Upper lobe of left lung (tissue), 4 donors: Measurements from ENCODE around the gene MRPL33.

Experiments
- POLR2A ChIP-seq, 4 donors: fragments of 450-650 bp; IDR thresholded peaks; one replicate each; pipeline ENCODE4 v1.5.1; 2016 to 2017; ENCODE audit warnings: antibody characterized with exemption in 4 of 4, mild to moderate bottlenecking in 2 of 4
- TF ChIP-seq, protein P1 (sequence below), 6 experiments: fragments of 450-650 bp in 4 of 6; fragments of 200-600 bp in 2 of 6; sonication (generic) in 2 of 6; IDR thresholded peaks; one replicate each; pipeline ENCODE4 v1.5.1; 2016 to 2019; ENCODE audit warnings: antibody characterized with exemption in 6 of 6

DNA sequence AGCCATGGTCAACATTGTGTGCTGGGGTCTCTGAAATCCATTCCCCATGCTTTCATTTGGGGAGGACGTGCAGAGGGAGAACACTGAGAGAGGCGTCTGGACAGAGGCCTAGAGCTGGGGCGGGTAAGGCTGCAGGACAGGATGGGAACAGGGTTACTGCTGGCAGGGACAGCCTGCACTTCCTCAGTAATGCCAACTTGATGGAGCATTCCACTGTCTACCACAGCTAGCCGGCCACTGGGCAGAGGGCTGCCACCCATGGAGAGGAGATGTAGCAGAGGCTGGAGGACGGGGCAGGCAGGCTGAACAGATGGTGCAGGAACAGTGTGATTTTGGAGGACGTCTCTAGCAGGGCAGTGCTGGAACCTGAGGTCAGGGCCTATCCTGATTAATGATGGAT, 29.3 kb downstream of the MRPL33 start:
- TF ChIP-seq, protein P1, sequence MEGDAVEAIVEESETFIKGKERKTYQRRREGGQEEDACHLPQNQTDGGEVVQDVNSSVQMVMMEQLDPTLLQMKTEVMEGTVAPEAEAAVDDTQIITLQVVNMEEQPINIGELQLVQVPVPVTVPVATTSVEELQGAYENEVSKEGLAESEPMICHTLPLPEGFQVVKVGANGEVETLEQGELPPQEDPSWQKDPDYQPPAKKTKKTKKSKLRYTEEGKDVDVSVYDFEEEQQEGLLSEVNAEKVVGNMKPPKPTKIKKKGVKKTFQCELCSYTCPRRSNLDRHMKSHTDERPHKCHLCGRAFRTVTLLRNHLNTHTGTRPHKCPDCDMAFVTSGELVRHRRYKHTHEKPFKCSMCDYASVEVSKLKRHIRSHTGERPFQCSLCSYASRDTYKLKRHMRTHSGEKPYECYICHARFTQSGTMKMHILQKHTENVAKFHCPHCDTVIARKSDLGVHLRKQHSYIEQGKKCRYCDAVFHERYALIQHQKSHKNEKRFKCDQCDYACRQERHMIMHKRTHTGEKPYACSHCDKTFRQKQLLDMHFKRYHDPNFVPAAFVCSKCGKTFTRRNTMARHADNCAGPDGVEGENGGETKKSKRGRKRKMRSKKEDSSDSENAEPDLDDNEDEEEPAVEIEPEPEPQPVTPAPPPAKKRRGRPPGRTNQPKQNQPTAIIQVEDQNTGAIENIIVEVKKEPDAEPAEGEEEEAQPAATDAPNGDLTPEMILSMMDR (IDR thresholded peaks at IDR 0.05): no peak
- TF ChIP-seq POLR2A (IDR thresholded peaks at IDR 0.05): no peak
